ENCODE data around the gene ST7.
"Not testable (repeated sequence)": the region's sequence is repeated elsewhere in the genome, so short reads cannot be mapped to it uniquely, and the experiment has no call there.

Gene ST7

GRCh38 chr7:116968631-116969030, 15.3 kb downstream of the ST7 start:
- H3K27ac ChIP-seq: no peak overlapping the region

GRCh38 chr7:116969371-116969902, 16.1 kb downstream of the ST7 start:
- no peak for TF ChIP-seq ZFX (IDR thresholded peaks at IDR 0.05; ENCODE audit: borderline replicate concordance)
- TF ChIP-seq CTCF (IDR thresholded peaks at IDR 0.05): no peak
- H3K27ac ChIP-seq: no peak overlapping the region

More at GRCh38 chr7:116968631-116969030, 15.3 kb downstream of the ST7 start:
- no peak for TF ChIP-seq CTCF (IDR thresholded peaks at IDR 0.05)
- TF ChIP-seq ZFX (IDR thresholded peaks at IDR 0.05; ENCODE audit: borderline replicate concordance): no peak

- H3K27ac ChIP-seq: no peak overlapping the region
- TF ChIP-seq ZFX (IDR thresholded peaks at IDR 0.05; ENCODE audit: borderline replicate concordance) (no peak), CTCF (IDR thresholded peaks at IDR 0.05) (no peak)
Observed at GRCh38 chr7:116970238-116970910, 17.1 kb downstream of the ST7 start.

GRCh38 chr7:116971153-116971552, 17.9 kb downstream of the ST7 start:
- H3K27ac ChIP-seq: not testable (repeated sequence)

- no peak overlapping the region for H3K27ac ChIP-seq
- no peak for TF ChIP-seq ZFX (IDR thresholded peaks at IDR 0.05; ENCODE audit: borderline replicate concordance)
- no peak for TF ChIP-seq CTCF (IDR thresholded peaks at IDR 0.05)
Observed at GRCh38 chr7:116971869-116972268, 18.6 kb downstream of the ST7 start.

GRCh38 chr7:116975024-116975423, 21.7 kb downstream of the ST7 start:
- H3K27ac ChIP-seq: not testable (repeated sequence)

- TF ChIP-seq ZFX (IDR thresholded peaks at IDR 0.05; ENCODE audit: borderline replicate concordance) (no peak), CTCF (IDR thresholded peaks at IDR 0.05) (no peak)
- no peak overlapping the region for H3K27ac ChIP-seq
Observed at GRCh38 chr7:116977172-116977571, 23.9 kb downstream of the ST7 start.

GRCh38 chr7:116978006-116978405, 24.7 kb downstream of the ST7 start:
- TF ChIP-seq ZFX (IDR thresholded peaks at IDR 0.05; ENCODE audit: borderline replicate concordance) (no peak), CTCF (IDR thresholded peaks at IDR 0.05) (no peak)
- H3K27ac ChIP-seq: no peak overlapping the region

All from 22Rv1 (cell line).